ENCODE results near the gene MARVELD3. TPM values are rescaled to one million over a fixed set of nuclear protein-coding genes. Genes with fewer than 3 reads are reported as not detected.

Gene MARVELD3
- total and polyA plus RNA-seq, 9 donors: 0.10 to 9.2 (median 0.68) TPM; not detected in 1

- 58 to 62% (median 60%) methylated on average over 6 of the region's 6 CpGs for WGBS, 3 donors
- no peak for DNase-seq
- no peaks in the 10 kb centered on the region for H3K36me3 ChIP-seq
- H3K27me3 ChIP-seq: no peaks in the 10 kb centered on the region
- intact Hi-C loops (cut with DNase I): no loop called here
- no peaks in the 10 kb centered on the region for H3K9me3 ChIP-seq
- no peak overlapping the region for H3K4me3 ChIP-seq
- H3K27ac ChIP-seq: no peak overlapping the region
- TF ChIP-seq EP300 (IDR thresholded peaks at IDR 0.05) (no peak), CTCF (IDR thresholded peaks at IDR 0.05) (no peak), POLR2A (IDR thresholded peaks at IDR 0.05) (no peak)
- no peaks in the 10 kb centered on the region for H3K4me1 ChIP-seq (ENCODE audit: insufficient read depth)
Observed at GRCh38 chr16:71669926-71670536, 44.0 kb downstream of the MARVELD3 start.

GRCh38 chr16:71670537-71670936, 44.6 kb downstream of the MARVELD3 start:
- no peak overlapping the region for H3K27ac ChIP-seq
- H3K27me3 ChIP-seq: no peaks in the 10 kb centered on the region
- H3K9me3 ChIP-seq: no peaks in the 10 kb centered on the region
- H3K36me3 ChIP-seq: no peaks in the 10 kb centered on the region
- intact Hi-C loops (cut with DNase I): no loop called here
- DNase-seq: no peak
- WGBS, 3 donors: 31 to 32% (median 32%) methylated on average over 4 of the region's 4 CpGs
- H3K4me3 ChIP-seq: no peak overlapping the region
- no peaks in the 10 kb centered on the region for H3K4me1 ChIP-seq (ENCODE audit: insufficient read depth)
- TF ChIP-seq POLR2A (IDR thresholded peaks at IDR 0.05) (no peak), CTCF (IDR thresholded peaks at IDR 0.05) (no peak), EP300 (IDR thresholded peaks at IDR 0.05) (no peak)

- DNase-seq: no peak
- H3K36me3 ChIP-seq: no peaks in the 10 kb centered on the region
- TF ChIP-seq CTCF (IDR thresholded peaks at IDR 0.05) (no peak), POLR2A (IDR thresholded peaks at IDR 0.05) (no peak), EP300 (IDR thresholded peaks at IDR 0.05) (no peak)
- H3K27me3 ChIP-seq: no peaks in the 10 kb centered on the region
- 95 to 98% (median 95%) methylated on average over 3 of the region's 3 CpGs for WGBS, 3 donors
- H3K4me1 ChIP-seq (ENCODE audit: insufficient read depth): no peaks in the 10 kb centered on the region
- no peak overlapping the region for H3K27ac ChIP-seq
- H3K9me3 ChIP-seq: no peaks in the 10 kb centered on the region
- intact Hi-C loops (cut with DNase I): no loop called here
- no peak overlapping the region for H3K4me3 ChIP-seq
Observed at GRCh38 chr16:71671165-71671564, 45.2 kb downstream of the MARVELD3 start.

- no peaks in the 10 kb centered on the region for H3K9me3 ChIP-seq
- no peaks in the 10 kb centered on the region for H3K27me3 ChIP-seq
- no peak overlapping the region for H3K27ac ChIP-seq
- DNase-seq: no peak
- no peaks in the 10 kb centered on the region for H3K4me1 ChIP-seq (ENCODE audit: insufficient read depth)
- intact Hi-C loops (cut with DNase I): no loop called here
- 86 to 91% (median 86%) methylated on average over 3 of the region's 3 CpGs for WGBS, 3 donors
- H3K36me3 ChIP-seq: no peaks in the 10 kb centered on the region
- no peak for TF ChIP-seq CTCF (IDR thresholded peaks at IDR 0.05)
- no peak for TF ChIP-seq EP300 (IDR thresholded peaks at IDR 0.05)
- TF ChIP-seq POLR2A (IDR thresholded peaks at IDR 0.05): no peak
- no peak overlapping the region for H3K4me3 ChIP-seq
Observed at GRCh38 chr16:71672125-71672524, 46.1 kb downstream of the MARVELD3 start.

Data from ovary (tissue), 9 donors.